Fibroblast of pulmonary artery (primary cell): ENCODE results near the gene ZRANB1.
"Not testable (repeated sequence)": the region's sequence is repeated elsewhere in the genome, so short reads cannot be mapped to it uniquely, and the experiment has no call there.

Source experiments
- DNase-seq: peaks from one replicate; pipeline ENCODE4 v3.0.0-alpha.2; 2010; ENCODE audit warnings: low read depth
- H3K4me3 ChIP-seq: replicated peaks from 2 replicates; pipeline ENCODE4 v1.5.1; 2011; ENCODE audit warnings: low read depth, mild to moderate bottlenecking, control low read depth, low read length, moderate library complexity
- TF ChIP-seq, protein P1 (sequence below): IDR thresholded peaks from 2 replicates; pipeline ENCODE4 v1.5.1; 2011; ENCODE audit warnings: mild to moderate bottlenecking, control low read depth, low read length, inconsistent platforms; ENCODE audit errors: missing control alignments

Gene ZRANB1

DNA sequence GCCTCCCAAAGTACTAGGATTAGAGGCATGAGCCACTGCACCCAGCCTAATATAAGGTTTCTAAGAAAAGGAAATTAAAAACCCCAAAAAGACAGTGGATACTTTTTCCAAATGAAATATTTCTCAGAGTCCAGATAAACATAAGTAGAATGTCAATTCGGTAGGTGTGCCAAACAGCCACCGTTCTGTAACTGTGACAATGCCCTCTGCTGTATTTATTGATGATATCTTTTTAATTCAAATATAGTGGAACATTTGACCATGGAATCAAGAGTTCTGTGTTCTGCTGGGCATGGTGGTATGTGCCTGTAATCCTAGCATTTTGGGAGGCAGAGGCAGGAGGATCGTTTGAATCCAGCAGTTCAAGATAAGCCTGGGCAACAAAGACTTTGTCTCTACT lies 28.8 kb upstream of the ZRANB1 start:
- no peak overlapping the region for H3K4me3 ChIP-seq
- no peak for DNase-seq
- TF ChIP-seq, protein P1, sequence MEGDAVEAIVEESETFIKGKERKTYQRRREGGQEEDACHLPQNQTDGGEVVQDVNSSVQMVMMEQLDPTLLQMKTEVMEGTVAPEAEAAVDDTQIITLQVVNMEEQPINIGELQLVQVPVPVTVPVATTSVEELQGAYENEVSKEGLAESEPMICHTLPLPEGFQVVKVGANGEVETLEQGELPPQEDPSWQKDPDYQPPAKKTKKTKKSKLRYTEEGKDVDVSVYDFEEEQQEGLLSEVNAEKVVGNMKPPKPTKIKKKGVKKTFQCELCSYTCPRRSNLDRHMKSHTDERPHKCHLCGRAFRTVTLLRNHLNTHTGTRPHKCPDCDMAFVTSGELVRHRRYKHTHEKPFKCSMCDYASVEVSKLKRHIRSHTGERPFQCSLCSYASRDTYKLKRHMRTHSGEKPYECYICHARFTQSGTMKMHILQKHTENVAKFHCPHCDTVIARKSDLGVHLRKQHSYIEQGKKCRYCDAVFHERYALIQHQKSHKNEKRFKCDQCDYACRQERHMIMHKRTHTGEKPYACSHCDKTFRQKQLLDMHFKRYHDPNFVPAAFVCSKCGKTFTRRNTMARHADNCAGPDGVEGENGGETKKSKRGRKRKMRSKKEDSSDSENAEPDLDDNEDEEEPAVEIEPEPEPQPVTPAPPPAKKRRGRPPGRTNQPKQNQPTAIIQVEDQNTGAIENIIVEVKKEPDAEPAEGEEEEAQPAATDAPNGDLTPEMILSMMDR, result no peak

DNA sequence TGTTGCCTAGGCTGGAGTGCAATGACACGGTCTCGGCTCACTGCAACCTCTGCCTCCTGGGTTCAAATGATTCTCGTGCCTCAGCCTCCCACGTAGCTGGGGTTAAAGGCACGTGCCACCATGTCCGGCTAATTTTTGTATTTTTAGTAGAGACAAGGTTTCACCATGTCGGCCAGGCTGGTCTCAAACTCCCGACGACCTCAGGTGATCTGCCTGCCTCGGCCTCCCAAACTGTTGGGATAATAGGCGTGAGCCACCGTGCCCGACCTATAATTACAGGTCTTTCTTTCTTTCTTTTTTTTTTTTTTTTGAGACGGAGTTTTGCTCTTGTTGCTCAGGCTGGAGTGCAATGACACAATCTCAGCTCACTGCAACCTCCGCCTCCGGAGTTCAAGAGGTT lies 27.5 kb upstream of the ZRANB1 start:
- H3K4me3 ChIP-seq, result not testable (repeated sequence)

GRCh38 chr10:124916098-124916584 lies 25.8 kb upstream of the ZRANB1 start:
- TF ChIP-seq, protein P1, result no peak
- peak; percentile 33 for DNase-seq
- peak overlapping the region; percentile 93 for H3K4me3 ChIP-seq

More for the DNA sequence above, 27.5 kb upstream of the ZRANB1 start:
- not testable (repeated sequence) for DNase-seq

GRCh38 chr10:124916585-124917427 lies 25.1 kb upstream of the ZRANB1 start:
- TF ChIP-seq, protein P1, result no peak
- peak overlapping the region; percentile 93 for H3K4me3 ChIP-seq
- DNase-seq, result peak; percentile 95

DNA sequence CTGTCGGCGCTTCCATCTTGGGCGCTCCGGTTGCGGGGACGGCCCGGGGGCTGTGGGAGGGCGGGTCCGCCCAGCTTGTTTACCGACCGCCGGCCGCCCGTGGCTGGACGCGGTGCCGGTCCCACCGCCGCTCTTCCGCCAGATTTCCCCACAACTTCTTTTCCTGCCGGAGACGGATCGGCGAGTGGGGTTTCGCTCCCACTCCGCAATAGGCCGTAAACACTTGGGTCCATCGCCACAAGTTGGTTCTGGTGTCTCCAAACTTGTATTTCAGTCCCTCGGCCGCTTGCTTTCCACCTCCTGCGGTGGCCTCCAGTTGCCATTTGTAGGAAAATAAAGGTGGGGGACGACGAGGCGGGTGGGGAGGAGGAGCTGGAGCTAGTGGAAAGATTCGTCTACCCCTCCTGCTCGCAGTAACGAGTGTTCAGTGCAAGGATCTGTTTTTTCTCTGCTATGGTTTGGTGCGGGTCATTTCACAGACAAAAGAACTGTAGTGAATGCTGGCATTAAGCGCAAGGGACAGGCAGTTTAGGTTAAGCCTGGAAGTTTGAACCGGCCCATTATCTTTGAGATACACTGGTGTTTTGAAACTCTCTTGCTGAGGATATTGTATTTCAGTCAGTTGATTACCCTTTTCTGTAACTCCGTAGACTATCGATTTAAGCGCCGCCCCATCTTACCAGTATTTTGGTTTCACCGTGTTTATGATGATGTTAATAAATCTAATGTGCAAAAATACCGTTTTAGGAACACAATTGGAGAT lies 24.3 kb upstream of the ZRANB1 start:
- DNase-seq, result peak; percentile 46
- TF ChIP-seq, protein P1, result no peak

DNA sequence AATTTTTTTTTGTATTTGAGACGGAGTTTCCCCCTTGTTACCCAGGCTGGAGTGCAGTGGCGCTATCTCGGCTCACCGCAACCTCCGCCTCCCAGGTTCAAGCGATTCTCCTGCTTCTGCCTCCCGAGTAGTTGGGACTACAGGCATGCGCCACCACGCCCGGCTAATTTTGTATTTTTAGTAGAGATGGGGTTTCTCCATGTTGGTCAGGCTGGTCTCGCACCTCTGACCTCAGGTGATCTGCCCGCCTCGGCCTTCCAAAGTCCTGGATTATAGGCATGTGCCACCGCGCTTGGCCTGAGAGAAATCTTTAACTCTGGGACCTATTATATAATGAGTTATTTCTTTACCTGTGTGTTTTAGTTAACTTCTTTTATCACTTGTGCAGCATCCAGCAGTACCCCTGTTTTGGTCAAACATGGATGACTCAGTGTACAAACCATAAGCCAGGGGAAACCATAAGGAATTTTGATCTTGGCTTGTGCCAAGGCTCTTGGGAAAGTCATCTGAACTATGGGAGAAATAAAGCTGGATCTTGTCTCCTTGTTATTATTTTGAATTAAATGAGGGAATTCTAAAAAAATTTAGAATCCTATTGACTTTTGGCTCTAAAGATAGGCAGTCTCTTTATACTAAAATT lies 23.6 kb upstream of the ZRANB1 start:
- H3K4me3 ChIP-seq, result peak overlapping the region; percentile 93
- DNase-seq, result peak; percentile 68
- TF ChIP-seq, protein P1, result no peak

More for the DNA sequence above, 24.3 kb upstream of the ZRANB1 start:
- peak overlapping the region; percentile 93 for H3K4me3 ChIP-seq

DNA sequence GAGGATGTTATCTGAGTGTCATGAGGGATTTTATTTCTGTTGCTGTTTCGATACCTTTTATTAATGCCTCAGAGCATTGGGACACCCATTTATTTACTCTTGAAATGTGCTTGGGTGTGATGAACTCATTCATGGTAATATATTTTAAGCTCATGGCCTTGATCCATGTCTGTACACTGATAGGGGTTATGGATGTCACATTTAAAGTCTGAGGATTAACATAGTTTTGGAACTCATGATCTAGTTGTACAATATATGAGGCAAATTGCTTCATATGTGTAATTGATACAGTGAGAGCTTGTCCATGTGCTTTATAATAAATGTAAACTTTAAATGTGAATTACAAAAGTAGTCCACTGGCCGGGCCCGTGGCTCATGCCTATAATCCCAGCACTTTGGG lies 23.0 kb upstream of the ZRANB1 start:
- no peak for DNase-seq
- peak overlapping the region; percentile 93 for H3K4me3 ChIP-seq
- TF ChIP-seq, protein P1, result no peak
